Vagina (tissue), 2 donors: ENCODE measurements around the gene ATP2A2. TPM values are rescaled to one million over a fixed set of nuclear protein-coding genes. Genes with fewer than 3 reads are reported as not detected.
"Not testable (repeated sequence)": the region's sequence is repeated elsewhere in the genome, so short reads cannot be mapped to it uniquely, and the experiment has no call there.

ENCODE experiments used
- DNase-seq, 2 donors: peaks; one replicate each; pipeline ENCODE4 v3.0.0-alpha.2; 2017; ENCODE audit errors: extremely low spot score in 2 of 2
- H3K27ac ChIP-seq: fragments of 200-600 bp; sonication (generic); one replicate; pipeline ENCODE4 v1.5.1; 2019
- H3K27me3 ChIP-seq: fragments of 200-600 bp; sonication (generic); one replicate; pipeline ENCODE4 v1.5.1; 2019
- H3K36me3 ChIP-seq, 2 donors: fragments of 200-600 bp; sonication (generic); one replicate each; pipeline ENCODE4 v1.5.1; 2017 to 2019
- H3K4me1 ChIP-seq: fragments of 200-600 bp; sonication (generic); one replicate; pipeline ENCODE4 v1.5.1; 2019
- H3K4me3 ChIP-seq, 2 donors: fragments of 200-600 bp; sonication (generic); 1 replicate in 1 of 2; 2 replicates in 1 of 2; pipeline ENCODE4 v1.5.1; 2016 to 2019
- H3K9me3 ChIP-seq: fragments of 200-600 bp; sonication (generic); one replicate; pipeline ENCODE4 v1.5.1; 2019
- CTCF ChIP-seq, 3 experiments: fragments of 450-650 bp in 2 of 3; fragments of 200-600 bp in 1 of 3; sonication (generic) in 1 of 3; IDR thresholded peaks; one replicate each; pipeline ENCODE4 v1.5.1; 2017 to 2019; ENCODE audit warnings: antibody characterized with exemption in 3 of 3, mild to moderate bottlenecking in 2 of 3, moderate library complexity in 2 of 3
- POLR2A ChIP-seq, 2 donors: fragments of 450-650 bp; IDR thresholded peaks; one replicate each; pipeline ENCODE4 v1.6.1; 2017; ENCODE audit warnings: antibody characterized with exemption in 2 of 2, mild to moderate bottlenecking in 2 of 2, moderate library complexity in 2 of 2
- POLR2AphosphoS5 ChIP-seq, 2 donors: sonication (generic); formaldehyde crosslinking; IDR thresholded peaks; one replicate each; pipeline ENCODE4 v1.9.0; 2017; ENCODE audit warnings: antibody characterized with exemption in 2 of 2, mild to moderate bottlenecking in 2 of 2, low read depth in 1 of 2; ENCODE audit not compliant: insufficient read depth in 1 of 2
- intact Hi-C: fragments of 100-400 bp; cut with DNase I; formaldehyde crosslinking; loops from one replicate; pipeline ENCODE4 v1.15.1; 2023
- total RNA-seq: library from RNA; depleted of rRNA; stranded (reverse); fragments of >200 nt; gene quantifications from one replicate; pipeline ENCODE4 v1.2.3, GENCODE V29; 2016

The ATP2A2 gene
- total RNA-seq, 1 donor from 2014 or later: 127 TPM

GRCh38 chr12:110252716-110253115, 28.3 kb upstream of the ATP2A2 start:
- H3K27ac ChIP-seq: peak overlapping the region; percentile 62
- no peak for TF ChIP-seq POLR2A (IDR thresholded peaks at IDR 0.05)
- TF ChIP-seq CTCF (IDR thresholded peaks at IDR 0.05): no peak
- no peak for TF ChIP-seq POLR2AphosphoS5 (IDR thresholded peaks at IDR 0.05; ENCODE audit: insufficient read depth in 1 of 2, low read depth in 1 of 2)
- no peaks in the 10 kb centered on the region for H3K9me3 ChIP-seq
- DNase-seq: no peak
- intact Hi-C loops: no loop called here
- no peak overlapping the region for H3K4me3 ChIP-seq
- H3K4me1 ChIP-seq: peaks cover 47% of the 10 kb centered on the region
- no peaks in the 10 kb centered on the region for H3K36me3 ChIP-seq
- H3K27me3 ChIP-seq: no peaks in the 10 kb centered on the region

GRCh38 chr12:110253176-110253575, 27.9 kb upstream of the ATP2A2 start:
- Histone ChIP-seq H3K27me3 (no peaks in the 10 kb centered on the region), H3K36me3 (no peaks in the 10 kb centered on the region), H3K4me1 (peaks cover 43% of the 10 kb centered on the region), H3K4me3 (no peak overlapping the region), H3K9me3 (no peaks in the 10 kb centered on the region), H3K27ac (peak overlapping the region; percentile 62)
- no peak for TF ChIP-seq POLR2A (IDR thresholded peaks at IDR 0.05)
- TF ChIP-seq CTCF (IDR thresholded peaks at IDR 0.05): no peak
- TF ChIP-seq POLR2AphosphoS5 (IDR thresholded peaks at IDR 0.05; ENCODE audit: insufficient read depth in 1 of 2, low read depth in 1 of 2): no peak
- intact Hi-C loops: no loop called here
- no peak for DNase-seq

GRCh38 chr12:110254971-110255540, 26.0 kb upstream of the ATP2A2 start:
- no peaks in the 10 kb centered on the region for H3K27me3 ChIP-seq
- TF ChIP-seq POLR2AphosphoS5 (IDR thresholded peaks at IDR 0.05; ENCODE audit: insufficient read depth in 1 of 2, low read depth in 1 of 2) (no peak), CTCF (IDR thresholded peaks at IDR 0.05) (no peak), POLR2A (IDR thresholded peaks at IDR 0.05) (no peak)
- H3K9me3 ChIP-seq: no peaks in the 10 kb centered on the region
- H3K27ac ChIP-seq: no peak overlapping the region
- intact Hi-C loops: no loop called here
- no peak for DNase-seq
- peaks cover 26% of the 10 kb centered on the region for H3K4me1 ChIP-seq
- no peaks in the 10 kb centered on the region for H3K36me3 ChIP-seq
- no peak overlapping the region for H3K4me3 ChIP-seq

GRCh38 chr12:110255890-110256456, 25.1 kb upstream of the ATP2A2 start:
- H3K36me3 ChIP-seq, H3K9me3 ChIP-seq, intact Hi-C loops, H3K4me3 ChIP-seq, H3K27ac ChIP-seq, H3K27me3 ChIP-seq, DNase-seq: not testable (repeated sequence)
- peaks cover 18% of the 10 kb centered on the region for H3K4me1 ChIP-seq

GRCh38 chr12:110256780-110257431, 24.1 kb upstream of the ATP2A2 start:
- Histone ChIP-seq H3K36me3 (no peaks in the 10 kb centered on the region), H3K9me3 (no peaks in the 10 kb centered on the region), H3K27ac (peak overlapping the region; percentile 16), H3K4me3 (no peak overlapping the region), H3K27me3 (no peaks in the 10 kb centered on the region), H3K4me1 (peaks cover 13% of the 10 kb centered on the region)
- intact Hi-C loops: no loop called here
- TF ChIP-seq POLR2AphosphoS5 (IDR thresholded peaks at IDR 0.05; ENCODE audit: insufficient read depth in 1 of 2, low read depth in 1 of 2) (no peak), POLR2A (IDR thresholded peaks at IDR 0.05) (no peak), CTCF (IDR thresholded peaks at IDR 0.05) (no peak)
- no peak for DNase-seq
